Measurements from ENCODE around the gene FGD2.

GRCh38 chr6:37047689-37048402 lies 42.4 kb downstream of the FGD2 start:
- no peak for TF ChIP-seq CTCF (IDR thresholded peaks at IDR 0.05 in 4 of 5, conservative IDR thresholded peaks at IDR 0.05 in 1 of 5)
- TF ChIP-seq POLR2A (IDR thresholded peaks at IDR 0.05) = no peak

All from gastrocnemius medialis (tissue), 4 donors.